Daoy (cell line): Measurements from ENCODE around the gene CD48. TPM values are rescaled to one million over a fixed set of nuclear protein-coding genes. Genes with fewer than 3 reads are reported as not detected.

Source experiments
- DNase-seq: peaks from one replicate; pipeline ENCODE4 v3.0.0-alpha.2; 2015; ENCODE audit warnings: low read depth
- total RNA-seq: library from RNA; depleted of rRNA; stranded (reverse); fragments of >200 nt; shearing (Covaris generic); gene quantifications from 2 replicates; pipeline ENCODE4 v1.2.3, GENCODE V29; 2014; rRNA removed

The CD48 gene
- total RNA-seq, result not detected in 2 replicates

DNA sequence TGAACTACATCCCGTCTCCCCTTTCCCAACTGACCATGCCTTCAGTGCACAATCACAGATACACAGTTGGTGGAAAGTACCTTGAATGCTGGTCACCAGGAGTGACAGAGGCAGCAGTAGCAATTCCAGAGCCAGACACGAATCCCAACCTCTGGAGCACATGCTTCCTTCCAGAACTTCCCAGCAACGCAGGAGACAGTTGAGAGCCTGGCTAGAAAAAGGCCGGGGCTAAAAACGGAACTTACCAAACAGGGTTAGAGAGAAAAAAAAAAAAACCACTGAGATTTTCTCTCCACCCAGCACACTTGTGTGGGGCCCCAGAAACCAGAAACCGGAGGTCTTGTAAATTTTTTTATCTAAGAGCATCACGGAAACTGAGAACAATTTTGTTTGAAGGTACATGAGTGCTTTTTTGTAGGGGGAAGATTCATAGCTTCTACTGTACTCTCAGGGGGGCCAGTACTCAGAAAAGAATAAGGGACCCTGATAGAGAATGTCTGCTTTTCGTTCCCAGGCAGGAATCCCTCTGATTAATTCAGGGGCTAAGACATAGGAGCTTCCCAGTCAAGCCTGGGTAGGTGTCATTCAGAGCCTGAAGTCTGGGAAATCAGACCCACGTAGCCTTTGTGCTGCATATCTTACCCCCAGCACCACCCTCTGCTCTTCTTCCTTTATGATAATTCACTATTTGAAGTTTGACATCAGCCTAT is at the start of gene CD48:
CD48 (minus strand) TSS at position 221 of the 710 bp plus-strand sequence; CDS start at position 162, 59 bp downstream.
- no peak for DNase-seq

- peak; percentile 36 for DNase-seq
These were observed 49.4 kb upstream of the CD48 start for GRCh38 chr1:160761046-160761445.

DNA sequence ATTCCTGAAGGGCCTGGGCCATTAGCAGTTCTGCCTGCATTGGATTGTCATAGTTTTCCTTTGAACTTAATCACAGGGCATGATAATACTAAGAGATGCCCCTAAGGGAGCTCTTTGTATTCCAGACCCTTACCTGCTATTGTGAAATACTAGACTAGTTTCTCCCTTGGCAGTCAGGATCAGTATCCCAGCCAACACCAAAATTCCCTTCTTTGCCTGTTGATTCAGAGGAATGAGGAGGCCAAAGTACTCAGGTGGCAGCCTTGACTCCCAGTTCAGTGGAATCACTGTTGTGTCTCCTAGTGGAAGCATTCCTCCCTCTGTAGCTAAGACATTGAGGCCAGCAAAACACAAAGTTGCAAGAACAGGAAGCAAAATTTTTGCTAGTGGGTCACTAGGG is 48.1 kb upstream of the CD48 start:
- no peak for DNase-seq

DNA sequence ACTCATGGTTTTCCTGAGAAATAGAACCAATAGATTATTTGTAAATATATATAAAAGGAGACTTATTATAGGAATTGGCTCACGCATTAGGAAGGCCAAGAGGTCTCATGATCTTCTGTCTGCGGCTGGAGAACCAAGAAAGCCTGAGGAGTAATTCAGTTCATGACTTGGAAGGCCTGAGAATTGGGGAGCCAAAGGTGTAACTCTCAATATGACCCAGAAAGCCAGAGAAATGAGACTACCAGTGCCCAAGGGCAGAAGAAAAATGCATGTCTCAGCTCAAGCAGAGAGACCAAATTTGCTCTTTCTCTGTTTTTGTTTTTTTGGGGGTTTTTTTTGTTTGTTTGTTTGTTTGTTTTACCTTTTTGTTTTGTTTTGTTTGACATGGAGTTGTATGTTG is 46.9 kb upstream of the CD48 start:
- no peak for DNase-seq

- DNase-seq, result no peak
These were observed 45.2 kb upstream of the CD48 start for GRCh38 chr1:160756849-160757201.

DNA sequence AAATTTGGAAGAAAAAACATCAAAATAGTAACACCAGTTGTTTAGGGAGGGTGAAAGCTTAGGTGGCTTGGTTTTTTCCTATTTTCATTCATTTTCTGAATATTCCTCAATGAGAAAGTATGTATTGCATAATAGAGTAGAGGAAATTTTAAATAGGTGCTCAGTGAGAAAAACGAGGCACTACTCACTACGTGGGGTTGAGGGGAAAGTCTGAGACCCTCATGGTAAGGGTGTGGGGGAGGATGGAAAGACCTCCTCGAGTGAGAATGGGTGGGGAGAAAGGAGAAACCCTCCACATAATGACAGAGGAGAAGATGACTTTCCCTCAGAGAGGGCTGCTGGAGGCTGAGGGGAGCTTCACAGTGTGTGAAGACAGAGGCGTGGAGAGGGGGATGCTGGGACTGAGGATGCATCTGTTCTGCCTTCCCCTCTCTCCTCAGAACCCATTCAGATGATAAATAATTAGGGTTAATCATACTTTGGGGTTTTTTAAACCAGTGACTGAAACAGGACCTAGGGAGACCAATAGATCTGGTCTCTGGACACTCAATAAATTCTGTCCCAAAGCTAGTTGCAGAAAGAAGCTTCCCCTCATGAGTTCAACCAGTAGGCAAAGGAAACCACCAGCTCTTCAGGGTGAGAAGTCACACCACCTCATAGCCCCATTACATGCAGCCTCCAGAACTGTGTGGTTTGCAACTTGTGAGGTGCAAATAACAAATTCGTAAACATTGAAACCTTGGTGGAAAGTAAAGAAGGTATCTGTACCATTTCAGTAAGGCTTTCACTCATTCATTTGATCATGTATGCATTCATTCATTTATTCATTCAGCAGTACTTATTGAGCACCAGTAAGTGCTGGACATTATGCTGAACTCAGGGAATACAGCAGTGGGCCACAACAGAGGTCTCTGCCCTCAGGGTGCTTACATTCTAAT is 44.6 kb upstream of the CD48 start:
- DNase-seq, result no peak

DNA sequence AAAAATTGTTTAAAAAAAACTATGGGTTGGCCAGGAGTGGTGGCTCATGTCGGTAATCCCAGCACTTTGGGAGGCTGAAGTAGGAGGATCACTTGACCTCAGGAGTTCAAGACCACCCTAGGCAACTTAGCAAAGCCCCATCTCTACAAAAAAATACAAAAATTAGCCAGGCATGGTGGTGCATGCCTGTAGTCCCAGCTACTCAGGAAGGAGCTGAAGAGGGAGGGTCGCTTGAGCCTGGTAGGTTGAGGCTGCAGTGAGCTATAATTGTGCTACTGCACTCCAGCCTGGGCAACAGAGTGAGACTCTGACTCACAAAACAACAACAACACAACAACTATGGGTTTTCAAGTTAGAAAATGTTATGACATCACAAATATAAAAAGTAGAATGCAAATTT is 43.8 kb upstream of the CD48 start:
- no peak for DNase-seq

GRCh38 chr1:160753594-160753993 is 42.0 kb upstream of the CD48 start:
- no peak for DNase-seq

DNA sequence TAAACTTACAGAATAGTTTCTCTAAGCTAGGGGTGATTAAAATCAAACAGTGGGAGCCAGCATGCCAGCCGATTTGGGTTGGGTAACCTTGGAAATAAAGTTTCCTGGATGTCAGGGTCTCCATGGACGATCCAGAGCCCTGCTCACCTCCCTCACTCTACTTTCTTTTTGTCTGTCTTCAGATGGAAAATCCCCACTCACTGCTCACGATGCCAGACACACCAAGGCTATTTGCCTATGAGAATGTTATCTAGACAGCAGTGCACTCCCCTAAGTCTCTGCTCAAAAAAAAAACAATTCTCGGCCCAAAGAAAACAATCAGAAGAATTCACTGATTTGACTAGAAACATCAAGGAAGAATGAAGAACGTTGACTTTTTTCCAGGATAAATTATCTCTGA is 41.3 kb upstream of the CD48 start:
- DNase-seq, result no peak

GRCh38 chr1:160752406-160752805 is 40.8 kb upstream of the CD48 start:
- no peak for DNase-seq

- no peak for DNase-seq
These were observed 39.0 kb upstream of the CD48 start for GRCh38 chr1:160750608-160751007.

DNA sequence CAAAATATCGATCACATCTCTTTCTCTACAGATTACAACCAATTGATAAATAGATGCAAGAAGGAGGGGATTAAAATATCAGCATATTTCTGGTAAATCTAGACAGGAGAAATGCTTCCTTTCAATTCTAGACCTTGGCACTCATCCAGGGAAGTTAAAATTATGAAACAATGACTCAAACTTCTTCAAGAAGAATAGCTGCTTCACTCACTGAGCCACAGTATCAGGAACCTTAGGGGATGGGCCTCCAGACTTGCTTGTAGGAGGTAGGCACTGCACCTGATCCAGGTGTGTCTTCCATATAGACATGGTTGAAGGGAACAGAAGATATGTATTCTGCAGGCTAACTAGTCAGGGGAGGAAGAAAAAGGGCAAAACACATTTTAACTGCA is 37.3 kb upstream of the CD48 start:
- DNase-seq, result no peak

GRCh38 chr1:160748181-160748877 is 36.7 kb upstream of the CD48 start:
- peak; percentile 75 for DNase-seq

- no peak for DNase-seq
These were observed 36.1 kb upstream of the CD48 start for GRCh38 chr1:160747717-160748116.

GRCh38 chr1:160746836-160747500 is 35.3 kb upstream of the CD48 start:
- DNase-seq, result peak; percentile 35

DNA sequence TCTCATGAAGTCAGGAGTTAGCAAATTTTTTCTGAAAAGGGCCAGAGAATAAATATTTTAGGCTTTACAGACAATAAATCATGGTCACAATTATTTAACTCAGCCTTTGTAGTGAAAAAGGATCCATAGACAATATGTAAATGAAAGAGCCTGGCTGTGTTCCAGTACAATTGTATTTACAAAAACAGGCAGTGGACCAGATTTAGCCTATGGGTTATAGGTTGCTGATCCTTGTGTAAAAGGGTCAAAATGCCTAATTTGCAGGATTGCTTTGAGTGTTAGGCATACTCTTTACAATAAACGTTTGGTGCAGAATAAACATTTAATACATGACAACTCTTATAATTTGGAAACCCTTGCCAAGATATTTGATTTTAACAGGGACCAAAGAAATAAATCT is 33.9 kb upstream of the CD48 start:
- no peak for DNase-seq

DNA sequence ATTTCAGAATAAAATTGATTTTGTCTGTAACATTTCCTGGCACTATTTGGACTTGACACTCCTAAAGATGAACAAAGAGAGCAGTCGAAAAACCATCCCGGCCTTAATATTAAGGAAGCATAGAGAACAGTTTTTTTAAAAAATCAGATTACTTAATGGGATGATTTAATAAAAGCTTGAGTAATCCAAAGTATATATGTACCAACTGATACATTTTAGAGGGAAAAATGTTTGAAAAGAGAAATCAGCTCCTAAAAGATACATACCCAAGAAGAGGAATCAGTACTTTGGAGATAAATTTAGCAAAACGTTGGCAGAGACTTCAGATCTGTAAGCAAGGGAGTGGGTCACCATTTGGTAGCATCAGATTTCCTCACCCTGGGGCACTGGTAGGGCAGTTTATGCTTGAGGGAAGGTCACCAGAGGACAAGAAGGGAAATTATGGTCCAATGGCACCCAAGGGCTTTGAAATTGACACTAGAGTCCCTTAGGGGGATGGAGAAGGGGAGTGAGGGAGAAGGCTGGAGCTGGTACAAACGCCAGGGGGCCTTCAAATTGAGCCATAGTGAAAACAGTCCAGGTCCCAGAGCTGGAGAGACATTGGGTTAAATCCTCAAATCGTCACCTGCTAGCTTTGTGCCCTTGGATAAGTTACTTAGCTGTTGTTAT is 33.4 kb upstream of the CD48 start:
- DNase-seq, result no peak

DNA sequence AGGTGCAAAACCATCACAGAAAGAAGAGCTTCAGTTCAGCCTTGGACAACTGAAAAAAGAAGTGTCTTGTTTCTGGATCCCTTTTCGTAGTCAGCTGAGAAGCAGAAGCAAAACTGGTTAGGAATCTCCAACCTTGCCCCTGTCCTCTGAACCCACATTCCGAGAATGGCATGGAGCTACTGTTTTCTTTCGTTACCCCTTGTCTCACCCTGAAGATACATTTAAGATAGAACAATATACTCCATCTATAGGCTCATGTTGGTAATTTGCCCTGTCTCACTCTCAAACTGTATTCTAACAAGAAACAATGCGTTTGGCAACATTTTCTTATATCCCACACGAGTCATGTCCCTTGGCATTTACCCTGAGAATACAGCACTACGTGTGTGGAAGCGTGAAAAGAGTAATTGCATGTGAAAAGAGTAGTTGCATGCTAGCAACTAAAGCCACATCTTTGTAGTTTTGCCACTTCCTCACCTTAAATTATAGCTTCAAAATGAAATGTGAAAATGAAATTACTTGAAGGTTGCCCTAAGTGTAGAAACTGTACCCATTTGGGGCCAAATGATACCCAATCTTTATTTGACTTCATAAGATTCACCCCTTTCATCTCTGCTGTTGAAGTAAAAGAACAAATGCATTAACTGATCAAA is 32.7 kb upstream of the CD48 start:
- DNase-seq, result no peak

- no peak for DNase-seq
These were observed 31.6 kb upstream of the CD48 start for GRCh38 chr1:160743266-160743665.

DNA sequence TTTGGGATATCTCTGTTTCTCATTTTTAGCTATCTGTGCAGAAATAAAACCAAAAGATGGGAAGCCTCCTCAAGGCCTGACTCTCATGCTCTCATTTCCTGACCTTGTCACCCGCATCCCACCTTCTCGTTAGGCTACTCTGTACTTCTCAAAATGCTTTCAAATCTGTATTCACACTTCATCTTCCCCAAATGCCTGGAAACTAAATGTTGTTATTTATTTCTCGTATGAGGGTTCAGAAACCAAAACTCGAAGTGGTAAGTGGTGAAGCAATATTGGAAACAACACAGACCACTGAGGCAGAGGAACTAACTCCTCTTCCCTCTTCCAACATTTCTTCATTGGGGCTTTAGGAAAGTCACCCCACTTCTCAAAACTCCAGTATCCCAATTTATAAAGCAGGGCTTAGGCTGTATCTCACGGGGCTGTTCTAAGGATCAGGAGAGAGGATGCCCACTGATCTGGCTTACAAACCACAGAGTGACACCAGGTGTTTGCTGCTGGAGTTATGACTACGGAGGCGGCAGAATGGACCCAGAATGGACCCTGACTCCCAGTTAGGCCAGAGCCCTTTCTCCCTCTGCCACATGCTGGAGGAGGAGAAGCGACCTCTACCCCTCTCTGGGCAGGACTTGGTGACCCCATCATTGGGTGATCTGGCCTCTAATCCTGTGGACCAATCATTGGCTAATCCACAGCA is 31.0 kb upstream of the CD48 start:
- DNase-seq, result no peak
